Measurements from ENCODE around the gene VAV1. TPM values are rescaled to one million over a fixed set of nuclear protein-coding genes. Genes with fewer than 3 reads are reported as not detected.
"Not testable (repeated sequence)": the region's sequence is repeated elsewhere in the genome, so short reads cannot be mapped to it uniquely, and the experiment has no call there.

The VAV1 gene
- total and polyA plus RNA-seq, 2 donors (not counting 1 experiment from before 2014, with no cell fraction given): 62.7 to 98.8 TPM

- TF ChIP-seq CTCF (IDR thresholded peaks at IDR 0.05) (no peak), EZH2 (IDR thresholded peaks at IDR 0.05; ENCODE audit: borderline replicate concordance, insufficient read depth, low read depth, low read length, poor library complexity, severe bottlenecking) (no peak)
- Mint-ChIP-seq H3K4me1 (peaks cover 7% of the 10 kb centered on the region), H3K27me3 (no peaks in the 10 kb centered on the region), H3K4me3 (no peak overlapping the region), H3K9me3 (ENCODE audit: insufficient read depth) (no peaks in the 10 kb centered on the region), H3K27ac (no peak overlapping the region)
- Histone ChIP-seq H3K4me1 (ENCODE audit: control insufficient read depth in 2 of 2, insufficient read depth in 2 of 2, low read length in 2 of 2) (peaks cover 5 to 6% of the 10 kb centered on the region in 2 donors), H3K79me2 (ENCODE audit: control insufficient read depth, insufficient read depth, low read length) (no peaks in the 10 kb centered on the region), H3K36me3 (replicated peaks in 1 of 2; ENCODE audit: control extremely low read depth in 1 of 2, control insufficient read depth in 1 of 2, extremely low read depth in 1 of 2, insufficient read depth in 2 of 2, low read length in 1 of 2) (peaks cover 0 to 25% of the 10 kb centered on the region in 2 experiments), H3K27me3 (replicated peaks in 1 of 4; ENCODE audit: control extremely low read depth in 1 of 4, control insufficient read depth in 3 of 4, insufficient read depth in 4 of 4, low read length in 3 of 4) (no peaks in the 10 kb centered on the region), H3K9me3 (ENCODE audit: control extremely low read depth in 1 of 3, control insufficient read depth in 2 of 3, insufficient read depth in 1 of 3, low read length in 2 of 3) (no peaks in the 10 kb centered on the region), H2AFZ (ENCODE audit: insufficient read depth, low read depth, low read length, poor library complexity, severe bottlenecking) (no peak overlapping the region), H4K20me1 (ENCODE audit: control insufficient read depth, insufficient read depth, low read length, poor library complexity, severe bottlenecking) (no peaks in the 10 kb centered on the region), H3K4me3 (ENCODE audit: control extremely low read depth in 1 of 5, extremely low read depth in 1 of 5, insufficient read depth in 1 of 5, low read depth in 2 of 5, low read length in 4 of 5) (no peak overlapping the region), H3K4me2 (replicated peaks; ENCODE audit: low read depth, low read length, poor library complexity, severe bottlenecking) (no peak overlapping the region), H3K9ac (ENCODE audit: low read length) (no peak overlapping the region), H3K27ac (ENCODE audit: low read length in 2 of 2) (no peak overlapping the region)
- 99% methylated on average over 9 of the region's 24 CpGs for WGBS (ENCODE audit: insufficient coverage)
- DNase-seq: no peak
- ATAC-seq (ENCODE audit: low read depth): no peak
- intact Hi-C loops (cut with micrococcal nuclease): no loop called here
- CTCF ChIA-PET: no interaction called here
- POLR2A ChIA-PET: no interaction called here
Observed at GRCh38 chr19:6745965-6746364, 26.5 kb upstream of the VAV1 start.

GRCh38 chr19:6748543-6748942, 24.0 kb upstream of the VAV1 start:
- H3K9me3 ChIP-seq (ENCODE audit: control extremely low read depth in 1 of 3, control insufficient read depth in 2 of 3, insufficient read depth in 1 of 3, low read length in 2 of 3); H3K27me3 ChIP-seq (replicated peaks in 1 of 4; ENCODE audit: control extremely low read depth in 1 of 4, control insufficient read depth in 3 of 4, insufficient read depth in 4 of 4, low read length in 3 of 4); H2AFZ ChIP-seq (ENCODE audit: insufficient read depth, low read depth, low read length, poor library complexity, severe bottlenecking); H3K4me1 ChIP-seq (ENCODE audit: control insufficient read depth in 2 of 2, insufficient read depth in 2 of 2, low read length in 2 of 2); H3K27me3 Mint-ChIP-seq; H3K9me3 Mint-ChIP-seq (ENCODE audit: insufficient read depth); DNase-seq; H3K27ac Mint-ChIP-seq; ATAC-seq (ENCODE audit: low read depth); H3K4me2 ChIP-seq (replicated peaks; ENCODE audit: low read depth, low read length, poor library complexity, severe bottlenecking); H3K9ac ChIP-seq (ENCODE audit: low read length); H3K4me3 Mint-ChIP-seq; H3K4me1 Mint-ChIP-seq; intact Hi-C loops (cut with micrococcal nuclease); POLR2A ChIA-PET; H3K27ac ChIP-seq (ENCODE audit: low read length in 2 of 2); H3K4me3 ChIP-seq (ENCODE audit: control extremely low read depth in 1 of 5, extremely low read depth in 1 of 5, insufficient read depth in 1 of 5, low read depth in 2 of 5, low read length in 4 of 5); H3K79me2 ChIP-seq (ENCODE audit: control insufficient read depth, insufficient read depth, low read length): not testable (repeated sequence)
- CTCF ChIA-PET: interaction anchor here (0.6 to 1.7 kb wide), 2 partner anchors 8 to 115 kb away, joined by 3 to 6 read pairs; no protein-coding TSS in a partner anchor
- H4K20me1 ChIP-seq (ENCODE audit: control insufficient read depth, insufficient read depth, low read length, poor library complexity, severe bottlenecking): peaks cover 11% of the 10 kb centered on the region
- WGBS (ENCODE audit: insufficient coverage): 97% methylated on average over 7 of the region's 10 CpGs
- H3K36me3 ChIP-seq (replicated peaks in 1 of 2; ENCODE audit: control extremely low read depth in 1 of 2, control insufficient read depth in 1 of 2, extremely low read depth in 1 of 2, insufficient read depth in 2 of 2, low read length in 1 of 2): peaks cover 0 to 38% of the 10 kb centered on the region in 2 experiments
